ENCODE measurements around the gene TMEM131. TPM values are rescaled to one million over a fixed set of nuclear protein-coding genes. Genes with fewer than 3 reads are reported as not detected.

Gene TMEM131
- total and polyA plus RNA-seq, 11 donors, result 9.3 to 38.3 (median 31.2) TPM

GRCh38 chr2:98014379-98014778 is 18.6 kb upstream of the TMEM131 start:
- H3K27me3 ChIP-seq, result no peaks in the 10 kb centered on the region
- no peak for DNase-seq
- 95 to 100% (median 98%) methylated on average over 2 of the region's 2 CpGs for WGBS, 4 donors
- intact Hi-C loops (cut with DNase I), result no loop called here
- ATAC-seq, result no peak
- no peaks in the 10 kb centered on the region for H3K36me3 ChIP-seq
- TF ChIP-seq POLR2A (IDR thresholded peaks at IDR 0.05) (no peak), CTCF (IDR thresholded peaks at IDR 0.05) (no peak)
- H3K4me1 ChIP-seq, result peaks cover 0 to 38% (median 10%) of the 10 kb centered on the region in 12 donors
- H3K4me3 ChIP-seq, result no peak overlapping the region
- H3K9me3 ChIP-seq, result no peaks in the 10 kb centered on the region
- no peak overlapping the region for H3K27ac ChIP-seq

- Histone ChIP-seq H3K27me3 (no peaks in the 10 kb centered on the region), H3K36me3 (no peaks in the 10 kb centered on the region), H3K27ac (no peak overlapping the region), H3K9me3 (no peaks in the 10 kb centered on the region), H3K4me1 (peaks cover 0 to 38% (median 10%) of the 10 kb centered on the region in 12 donors), H3K4me3 (no peak overlapping the region)
- DNase-seq (no peak), ATAC-seq (no peak)
- TF ChIP-seq POLR2A (IDR thresholded peaks at IDR 0.05) (no peak), CTCF (IDR thresholded peaks at IDR 0.05) (no peak)
- 78 to 85% (median 82%) methylated on average over 15 of the region's 15 CpGs for WGBS, 4 donors
- intact Hi-C loops (cut with DNase I), result no loop called here
Measured at GRCh38 chr2:98013407-98014042, 17.8 kb upstream of the TMEM131 start.

GRCh38 chr2:98012561-98012991 is 16.8 kb upstream of the TMEM131 start:
- Histone ChIP-seq H3K9me3 (no peaks in the 10 kb centered on the region), H3K4me3 (no peak overlapping the region), H3K36me3 (no peaks in the 10 kb centered on the region), H3K27ac (no peak overlapping the region), H3K4me1 (peaks cover 0 to 38% (median 10%) of the 10 kb centered on the region in 12 donors), H3K27me3 (no peaks in the 10 kb centered on the region)
- intact Hi-C loops (cut with DNase I), result no loop called here
- 92 to 95% (median 94%) methylated on average over 3 of the region's 3 CpGs for WGBS, 4 donors
- TF ChIP-seq POLR2A (IDR thresholded peaks at IDR 0.05) (no peak), CTCF (IDR thresholded peaks at IDR 0.05) (no peak)
- peak in 2 of 4 donors; percentile 29 to 32 for ATAC-seq
- DNase-seq, result no peak

GRCh38 chr2:98009887-98010760 is 14.4 kb upstream of the TMEM131 start:
- ATAC-seq, result peak in 2 of 4 donors; percentile 31 to 41
- Histone ChIP-seq H3K4me3 (no peak overlapping the region), H3K27me3 (no peaks in the 10 kb centered on the region)

More at GRCh38 chr2:98009887-98010760, 14.4 kb upstream of the TMEM131 start:
- Histone ChIP-seq H3K4me1 (peaks cover 0 to 38% (median 10%) of the 10 kb centered on the region in 12 donors), H3K9me3 (no peaks in the 10 kb centered on the region), H3K27ac (peak overlapping the region in 9 of 12 donors; percentile 18 to 69 (median 54)), H3K36me3 (no peaks in the 10 kb centered on the region)
- intact Hi-C loops (cut with DNase I), result loop anchor here in 1 of 10 donors (10.0 kb wide), 1 partner anchor 75 kb away; the partner anchor contains the start of gene VWA3B
- 64 to 66% (median 65%) methylated on average over 10 of the region's 10 CpGs for WGBS, 4 donors
- DNase-seq, result no peak
- TF ChIP-seq POLR2A (IDR thresholded peaks at IDR 0.05) (no peak), CTCF (IDR thresholded peaks at IDR 0.05) (no peak)

Data from heart left ventricle (tissue), 16 donors.